HuH-7 (cell line): Measurements from ENCODE around the gene SESN2.

Experiments
- DNase-seq: peaks from one replicate; pipeline ENCODE4 v3.0.0; 2011; ENCODE audit warnings: low spot score

The SESN2 gene

GRCh38 chr1:28249866-28250295 is 9.4 kb upstream of the SESN2 start:
- DNase-seq, result no peak

DNA sequence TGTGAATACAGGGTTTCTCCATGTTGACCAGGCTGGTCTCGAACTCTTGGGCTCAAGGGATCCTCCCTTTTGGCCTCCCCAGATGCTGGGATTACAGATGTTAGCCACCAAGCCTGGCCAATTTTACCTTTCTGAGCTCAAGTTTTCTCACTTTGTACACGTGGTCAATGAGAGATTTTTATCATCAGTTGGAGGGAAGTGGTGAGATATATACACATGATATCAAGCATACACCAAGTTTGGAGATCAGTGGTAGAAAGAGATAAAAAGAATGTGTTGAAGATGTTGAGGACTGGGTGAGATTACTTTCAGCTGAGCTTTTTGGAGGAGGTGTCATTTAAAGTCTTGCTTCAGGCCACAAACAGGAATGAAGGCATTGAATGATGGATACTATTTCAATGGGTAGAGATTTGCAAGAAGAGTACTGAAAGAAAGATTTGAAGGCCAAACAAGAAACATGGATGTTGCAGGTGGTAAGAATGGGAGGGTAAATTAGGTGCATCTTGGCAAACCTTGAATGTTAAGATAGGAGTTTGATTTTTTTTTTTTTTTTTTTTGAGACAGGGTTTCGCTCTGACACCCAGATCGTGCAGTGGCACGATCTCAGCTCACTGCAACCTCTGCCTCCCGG is 3.0 kb upstream of the SESN2 start:
- no peak for DNase-seq

GRCh38 chr1:28257736-28258135 is 1.6 kb upstream of the SESN2 start:
- no peak for DNase-seq

DNA sequence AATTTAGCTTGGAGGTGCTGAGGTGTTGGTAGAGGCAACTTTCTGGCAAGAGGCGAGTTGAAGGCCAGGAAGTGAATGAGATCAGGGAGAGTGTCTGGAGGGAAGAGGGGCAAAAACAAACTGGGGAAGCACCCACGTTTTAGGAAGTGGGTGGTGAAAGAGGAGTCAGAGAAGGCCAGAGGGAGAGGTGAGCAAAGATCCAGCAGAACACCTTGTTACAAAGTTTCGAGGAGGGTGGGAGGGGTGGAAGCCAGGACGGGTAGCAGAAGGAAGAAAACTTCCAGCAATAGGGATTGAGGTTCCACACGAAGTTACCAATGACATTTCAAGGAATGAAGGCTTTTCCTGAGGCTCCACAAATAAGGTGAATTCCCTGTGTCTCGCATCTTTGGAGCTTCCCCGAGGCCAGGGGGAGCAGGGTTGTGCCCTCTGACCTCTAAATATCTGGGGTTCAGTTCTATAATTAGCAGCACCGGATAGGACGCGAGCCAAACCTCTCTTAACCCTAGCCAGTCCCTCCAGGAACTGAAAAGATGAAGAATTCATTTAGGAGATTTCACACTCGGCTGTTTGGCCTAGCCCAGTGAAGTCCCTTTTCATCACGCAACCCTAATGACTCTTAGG is 578 bp upstream of the SESN2 start:
- DNase-seq, result no peak

DNA sequence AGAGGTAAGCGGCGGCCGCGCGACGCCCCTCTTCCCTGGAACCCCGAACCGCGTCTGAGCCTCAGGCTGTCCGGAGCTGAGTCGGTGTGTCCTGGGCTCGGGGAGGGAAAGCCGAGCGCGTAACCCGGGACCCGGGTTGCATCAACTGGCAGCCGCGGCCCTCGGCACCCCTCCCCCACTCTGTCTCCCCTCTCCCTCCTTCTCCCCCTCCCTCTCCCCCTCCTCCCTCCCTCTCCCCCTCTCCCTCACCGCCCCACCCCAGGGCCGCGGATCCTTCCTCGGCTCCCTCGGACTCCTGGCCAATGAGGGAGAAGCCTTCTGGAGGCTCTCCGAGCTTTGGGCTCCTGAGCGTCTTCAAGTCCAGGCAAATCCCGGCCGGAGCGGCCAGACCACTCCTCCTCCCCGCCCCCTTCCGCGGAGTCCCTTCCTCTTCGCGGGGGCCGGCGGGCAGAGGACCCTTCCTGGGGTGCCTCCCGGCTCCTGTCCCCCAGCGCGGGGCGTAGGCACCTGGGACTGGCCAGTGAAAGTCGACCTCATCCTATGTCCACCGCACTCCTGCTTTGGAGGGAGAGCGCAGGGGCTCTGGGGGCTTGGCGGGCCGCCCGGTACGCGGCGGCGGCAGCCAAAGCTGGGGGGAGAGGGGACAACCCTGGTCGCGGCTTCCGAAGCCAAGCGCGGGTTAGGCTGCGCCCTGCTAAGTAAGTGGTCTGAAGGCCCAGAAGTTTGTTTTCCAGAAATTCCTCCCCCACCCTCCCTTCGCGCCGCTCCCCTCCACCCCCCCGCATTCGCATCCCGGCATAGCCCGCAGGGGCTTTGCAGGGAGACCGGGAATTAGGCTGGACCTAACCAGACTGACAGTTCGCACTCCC is 850 bp downstream of the SESN2 start:
- DNase-seq, result no peak

- no peak for DNase-seq
These were observed 1.5 kb downstream of the SESN2 start for GRCh38 chr1:28260803-28261174.

GRCh38 chr1:28264897-28265296 is 5.6 kb downstream of the SESN2 start:
- DNase-seq, result no peak

GRCh38 chr1:28265577-28265976 is 6.3 kb downstream of the SESN2 start:
- DNase-seq, result no peak

DNA sequence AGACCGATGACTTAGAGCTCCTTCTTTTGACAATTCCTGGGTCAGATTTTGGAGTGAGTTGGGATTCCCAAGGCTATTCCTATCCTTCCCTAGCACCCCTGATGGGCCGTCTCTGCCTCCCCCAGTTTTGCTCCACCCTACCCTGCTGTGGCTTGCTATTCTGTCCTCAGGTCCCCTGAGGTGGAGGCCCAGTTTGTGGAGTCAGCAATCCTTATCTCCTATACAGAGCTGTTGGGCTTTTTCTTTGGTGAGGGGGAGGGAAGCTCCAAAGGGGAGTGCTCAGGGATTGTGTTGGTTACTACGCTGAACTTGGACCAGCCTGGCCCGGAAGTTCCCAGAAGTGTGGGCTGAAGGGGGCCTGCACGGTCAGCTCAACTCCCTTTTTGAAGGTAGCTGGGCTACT is 7.6 kb downstream of the SESN2 start:
- DNase-seq, result no peak

GRCh38 chr1:28267633-28268032 is 8.3 kb downstream of the SESN2 start:
- DNase-seq, result no peak

DNA sequence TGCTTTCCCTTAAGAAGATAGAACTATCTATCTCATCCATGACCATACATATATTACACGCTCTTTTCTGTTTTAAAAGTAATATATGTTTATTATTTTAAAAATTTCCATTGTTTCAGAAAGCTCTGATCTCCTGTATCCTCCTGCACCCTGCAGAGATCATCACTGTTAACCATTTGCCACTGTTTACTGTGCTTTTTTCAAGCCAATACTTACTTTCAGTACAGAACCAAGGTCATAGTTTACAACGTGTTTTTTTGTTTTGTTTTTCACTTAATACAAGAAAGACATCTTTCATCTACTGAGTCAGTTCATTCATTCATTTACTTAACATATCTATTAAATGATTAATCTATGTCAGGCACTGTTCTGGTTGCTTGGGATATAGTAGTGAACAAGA is 10.2 kb downstream of the SESN2 start:
- DNase-seq, result no peak

DNA sequence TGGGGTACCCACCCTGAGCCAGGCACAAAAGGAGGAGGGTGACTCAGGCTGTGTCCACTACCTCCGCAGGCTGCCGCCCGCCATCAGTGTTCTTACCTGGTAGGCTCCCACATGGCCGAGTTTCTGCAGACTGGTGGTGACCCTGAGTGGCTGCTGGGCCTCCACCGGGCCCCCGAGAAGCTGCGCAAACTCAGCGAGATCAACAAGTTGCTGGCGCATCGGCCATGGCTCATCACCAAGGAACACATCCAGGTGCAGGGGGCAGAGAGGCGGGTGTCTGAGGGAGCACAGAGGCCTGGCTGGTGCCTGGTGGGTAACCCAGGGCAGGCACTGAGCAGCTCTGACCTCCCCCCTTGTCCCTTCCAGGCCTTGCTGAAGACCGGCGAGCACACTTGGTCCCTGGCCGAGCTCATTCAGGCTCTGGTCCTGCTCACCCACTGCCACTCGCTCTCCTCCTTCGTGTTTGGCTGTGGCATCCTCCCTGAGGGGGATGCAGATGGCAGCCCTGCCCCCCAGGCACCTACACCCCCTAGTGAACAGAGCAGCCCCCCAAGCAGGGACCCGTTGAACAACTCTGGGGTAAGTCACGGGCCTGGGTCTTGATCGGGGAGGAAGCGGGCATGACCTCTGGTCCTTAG is 13.0 kb downstream of the SESN2 start:
- DNase-seq, result no peak

DNA sequence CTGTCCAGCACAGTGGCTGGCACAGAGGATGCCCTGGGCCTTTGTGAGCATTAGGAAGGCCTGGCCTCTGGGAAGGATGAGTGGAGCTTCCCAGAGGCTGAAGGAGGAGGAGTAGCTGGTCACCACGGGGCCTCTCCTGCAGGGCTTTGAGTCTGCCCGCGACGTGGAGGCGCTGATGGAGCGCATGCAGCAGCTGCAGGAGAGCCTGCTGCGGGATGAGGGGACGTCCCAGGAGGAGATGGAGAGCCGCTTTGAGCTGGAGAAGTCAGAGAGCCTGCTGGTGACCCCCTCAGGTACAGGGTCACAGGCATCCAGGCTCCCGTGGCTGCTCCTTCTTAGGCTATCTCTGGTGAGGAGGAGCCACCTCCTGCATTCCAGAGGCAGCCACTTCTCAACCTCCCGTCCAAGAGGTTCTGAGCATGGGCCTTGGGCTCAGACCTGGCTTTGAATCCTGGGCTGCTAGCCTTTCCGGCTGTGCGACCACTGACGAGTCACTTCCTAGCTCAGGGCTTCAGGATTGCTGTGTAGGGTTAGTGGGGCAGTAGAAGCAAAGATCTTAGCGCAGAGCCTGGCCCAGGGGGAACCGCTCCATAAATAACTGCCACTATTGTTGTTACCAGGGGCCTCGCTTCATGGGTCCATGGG is 14.0 kb downstream of the SESN2 start:
- no peak for DNase-seq

DNA sequence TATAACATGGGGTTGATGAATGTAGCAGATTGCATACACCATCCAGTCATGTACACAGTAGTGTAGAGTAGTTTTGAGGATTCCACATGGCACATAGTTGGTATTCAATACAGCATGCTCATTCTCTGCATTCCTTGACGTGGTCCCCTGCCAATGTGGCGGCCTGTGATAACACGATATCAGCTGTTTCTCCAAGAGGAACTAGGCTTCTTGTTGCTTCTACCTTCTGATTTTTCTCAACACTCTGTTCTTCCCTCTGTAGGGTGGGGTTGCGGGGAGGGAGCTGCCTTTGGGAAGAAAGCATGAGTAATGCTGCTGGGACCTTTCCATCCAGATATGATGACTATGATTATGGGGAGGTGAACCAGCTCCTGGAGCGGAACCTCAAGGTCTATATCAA is 19.4 kb downstream of the SESN2 start:
- DNase-seq, result no peak

GRCh38 chr1:28279721-28280120 is 20.4 kb downstream of the SESN2 start:
- no peak for DNase-seq

DNA sequence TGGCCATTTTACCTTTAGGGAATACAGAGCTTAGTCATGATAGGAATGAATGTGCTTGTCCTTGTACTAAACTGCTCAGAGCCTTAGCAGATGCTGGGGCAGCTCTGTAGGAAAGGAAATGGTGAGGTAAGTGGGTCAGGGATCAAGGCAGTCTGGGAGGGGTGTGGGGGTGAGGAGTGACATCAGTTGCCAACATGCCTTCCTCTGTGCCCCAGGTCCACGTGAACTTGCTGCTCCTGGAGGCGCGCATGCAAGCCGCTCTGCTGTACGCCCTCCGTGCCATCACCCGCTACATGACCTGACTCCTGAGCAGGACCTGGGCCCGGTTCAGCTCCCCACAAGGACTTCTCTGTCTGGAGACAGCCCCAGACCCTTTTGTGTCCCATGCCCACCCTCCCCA is 21.2 kb downstream of the SESN2 start:
- no peak for DNase-seq

DNA sequence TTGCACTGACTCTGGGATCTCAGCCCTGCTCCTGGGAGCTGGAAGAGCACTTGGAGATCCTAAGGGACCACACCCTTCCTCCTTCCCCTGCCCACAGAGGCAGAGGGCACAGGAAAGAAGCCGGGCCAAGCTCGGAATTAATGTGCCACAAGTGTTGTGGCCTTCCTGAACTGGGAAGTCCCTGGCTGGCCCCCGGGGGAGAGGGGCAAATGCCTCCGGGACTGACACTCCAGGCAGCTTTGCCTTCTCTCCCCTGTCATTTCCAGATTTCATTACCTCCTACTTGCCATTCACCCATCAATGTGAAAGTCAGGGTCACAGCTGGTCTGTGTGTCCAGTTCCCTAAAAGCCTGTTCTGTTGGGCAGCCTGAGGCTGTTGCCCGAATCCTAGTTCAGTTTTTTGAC is 21.7 kb downstream of the SESN2 start:
- no peak for DNase-seq

DNA sequence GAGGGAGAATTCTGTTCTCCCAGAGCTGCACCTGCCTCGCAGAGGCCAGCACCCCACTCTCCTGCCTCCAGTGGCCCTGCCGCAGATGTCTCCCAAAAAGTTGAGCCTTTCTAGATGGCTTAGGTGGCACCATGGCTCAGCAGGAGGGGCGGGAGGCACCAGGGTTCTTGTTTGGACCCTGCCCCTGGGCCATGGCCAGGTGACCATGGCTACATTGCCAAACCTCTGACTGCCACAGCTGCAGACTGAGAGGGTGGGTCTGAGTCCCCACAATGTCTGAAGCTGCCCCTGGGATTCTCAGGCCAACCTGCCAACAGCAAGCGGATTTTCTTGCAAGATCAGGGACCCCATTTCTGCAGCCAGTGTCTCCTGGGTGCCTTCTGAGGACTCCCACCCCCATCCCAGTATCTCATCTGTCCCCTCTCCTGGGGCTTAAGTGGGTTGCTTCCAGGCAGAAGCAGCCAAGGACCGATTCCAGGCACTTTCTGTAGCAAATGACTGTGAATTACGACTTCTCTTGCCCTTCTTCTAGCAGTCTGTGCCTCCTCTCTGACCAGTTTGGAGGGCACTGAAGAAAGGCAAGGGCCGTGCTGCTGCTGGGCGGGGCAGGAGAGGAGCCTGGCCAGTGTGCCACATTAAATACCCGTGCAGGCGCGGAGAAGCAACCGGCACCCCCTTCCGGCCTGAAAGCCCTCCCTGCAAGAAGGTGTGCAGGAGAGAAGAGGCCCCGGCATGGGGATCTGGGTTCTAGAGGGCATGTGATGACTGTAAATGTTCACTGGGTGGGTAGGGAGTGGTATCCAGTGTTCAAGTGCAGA is 22.5 kb downstream of the SESN2 start:
- no peak for DNase-seq

- DNase-seq, result no peak
These were observed 23.4 kb downstream of the SESN2 start for GRCh38 chr1:28282426-28283407.

DNA sequence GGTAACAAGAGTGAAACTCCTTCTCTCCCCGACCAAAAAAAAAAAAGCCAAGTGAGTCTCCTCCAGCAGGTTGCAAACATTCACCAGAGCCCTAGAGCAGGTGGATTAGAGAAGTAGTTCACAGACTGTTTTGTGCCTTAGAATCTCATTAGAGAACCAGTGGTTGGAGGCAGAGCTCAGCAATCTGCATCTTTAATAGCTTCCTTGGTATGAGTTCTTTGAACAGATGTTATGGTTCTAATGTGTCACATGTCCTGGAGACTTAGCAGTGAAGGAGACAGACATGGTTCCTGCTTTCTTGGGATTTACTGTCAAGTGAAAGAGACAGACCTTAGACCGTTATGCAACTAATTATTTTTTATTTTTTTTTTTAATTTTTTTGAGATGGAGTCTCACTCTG is 26.8 kb downstream of the SESN2 start:
- no peak for DNase-seq
